ENCODE results near the gene GALNT9. TPM values are rescaled to one million over a fixed set of nuclear protein-coding genes. Genes with fewer than 3 reads are reported as not detected.

GALNT9 gene
- total RNA-seq, 1 donor from 2014 or later: not detected

- no peaks in the 10 kb centered on the region for H4K20me1 ChIP-seq (ENCODE audit: low read depth)
- H2AFZ ChIP-seq (replicated peaks): no peak overlapping the region
- H3K9ac ChIP-seq: no peak overlapping the region
- H3F3A ChIP-seq (ENCODE audit: low read depth): no peaks in the 10 kb centered on the region
- no peaks in the 10 kb centered on the region for H3K9me3 ChIP-seq (ENCODE audit: low read depth)
- Mint-ChIP-seq H3K4me1 (peaks cover 10% of the 10 kb centered on the region), H3K27ac (no peak overlapping the region), H3K9me3 (no peaks in the 10 kb centered on the region), H3K27me3 (ENCODE audit: insufficient read depth, low read depth) (peaks cover 10% of the 10 kb centered on the region), H3K4me3 (no peak overlapping the region), H3K36me3 (no peaks in the 10 kb centered on the region)
- H3K27me3 ChIP-seq: peaks cover 99% of the 10 kb centered on the region
- TF ChIP-seq EZH2phosphoT487 (IDR thresholded peaks at IDR 0.05): no peak
- no peak for TF ChIP-seq EZH2 (IDR thresholded peaks at IDR 0.05)
- no peak for TF ChIP-seq CTCF (IDR thresholded peaks at IDR 0.05)
- no peaks in the 10 kb centered on the region for H3K79me2 ChIP-seq (ENCODE audit: low read depth)
- H3K4me2 ChIP-seq: no peak overlapping the region
- no peak for DNase-seq (ENCODE audit: low spot score)
- H3K4me1 ChIP-seq: no peaks in the 10 kb centered on the region
- no peak overlapping the region for H3K4me3 ChIP-seq
- H3K36me3 ChIP-seq: no peaks in the 10 kb centered on the region
- H3K27ac ChIP-seq: no peak overlapping the region
Measured at GRCh38 chr12:132174839-132175490, 154.4 kb downstream of the GALNT9 start.

- Histone ChIP-seq H3K9ac (no peak overlapping the region), H3K4me1 (no peaks in the 10 kb centered on the region), H2AFZ (replicated peaks) (no peak overlapping the region), H3K79me2 (ENCODE audit: low read depth) (no peaks in the 10 kb centered on the region), H3K27me3 (peaks cover 98% of the 10 kb centered on the region), H3K36me3 (no peaks in the 10 kb centered on the region), H3K9me3 (ENCODE audit: low read depth) (no peaks in the 10 kb centered on the region), H4K20me1 (ENCODE audit: low read depth) (no peaks in the 10 kb centered on the region), H3K27ac (no peak overlapping the region), H3K4me2 (no peak overlapping the region), H3F3A (ENCODE audit: low read depth) (no peaks in the 10 kb centered on the region), H3K4me3 (no peak overlapping the region)
- H3K4me3 Mint-ChIP-seq: no peak overlapping the region
- no peak for DNase-seq (ENCODE audit: low spot score)
- H3K4me1 Mint-ChIP-seq: peaks cover 10% of the 10 kb centered on the region
- no peaks in the 10 kb centered on the region for H3K9me3 Mint-ChIP-seq
- peaks cover 10% of the 10 kb centered on the region for H3K27me3 Mint-ChIP-seq (ENCODE audit: insufficient read depth, low read depth)
- no peak for TF ChIP-seq CTCF (IDR thresholded peaks at IDR 0.05)
- no peak for TF ChIP-seq EZH2phosphoT487 (IDR thresholded peaks at IDR 0.05)
- TF ChIP-seq EZH2 (IDR thresholded peaks at IDR 0.05): no peak
- no peak overlapping the region for H3K27ac Mint-ChIP-seq
- no peaks in the 10 kb centered on the region for H3K36me3 Mint-ChIP-seq
Measured at GRCh38 chr12:132174015-132174838, 155.2 kb downstream of the GALNT9 start.

- Mint-ChIP-seq H3K36me3 (no peaks in the 10 kb centered on the region), H3K27ac (no peak overlapping the region), H3K27me3 (ENCODE audit: insufficient read depth, low read depth) (peaks cover 8% of the 10 kb centered on the region), H3K4me1 (peaks cover 7% of the 10 kb centered on the region), H3K9me3 (no peaks in the 10 kb centered on the region), H3K4me3 (no peak overlapping the region)
- Histone ChIP-seq H3K9ac (no peak overlapping the region), H3K79me2 (ENCODE audit: low read depth) (no peaks in the 10 kb centered on the region), H4K20me1 (ENCODE audit: low read depth) (no peaks in the 10 kb centered on the region), H2AFZ (replicated peaks) (no peak overlapping the region), H3F3A (ENCODE audit: low read depth) (no peaks in the 10 kb centered on the region), H3K9me3 (ENCODE audit: low read depth) (no peaks in the 10 kb centered on the region), H3K27me3 (peaks cover 93% of the 10 kb centered on the region), H3K4me2 (no peak overlapping the region), H3K36me3 (no peaks in the 10 kb centered on the region), H3K4me1 (no peaks in the 10 kb centered on the region), H3K27ac (no peak overlapping the region), H3K4me3 (no peak overlapping the region)
- no peak for DNase-seq (ENCODE audit: low spot score)
- no peak for TF ChIP-seq EZH2phosphoT487 (IDR thresholded peaks at IDR 0.05)
- TF ChIP-seq CTCF (IDR thresholded peaks at IDR 0.05): no peak
- TF ChIP-seq EZH2 (IDR thresholded peaks at IDR 0.05): no peak
Measured at GRCh38 chr12:132173135-132174014, 156.0 kb downstream of the GALNT9 start.
